ENCODE results near the gene ITGA11.

The ITGA11 gene

DNA sequence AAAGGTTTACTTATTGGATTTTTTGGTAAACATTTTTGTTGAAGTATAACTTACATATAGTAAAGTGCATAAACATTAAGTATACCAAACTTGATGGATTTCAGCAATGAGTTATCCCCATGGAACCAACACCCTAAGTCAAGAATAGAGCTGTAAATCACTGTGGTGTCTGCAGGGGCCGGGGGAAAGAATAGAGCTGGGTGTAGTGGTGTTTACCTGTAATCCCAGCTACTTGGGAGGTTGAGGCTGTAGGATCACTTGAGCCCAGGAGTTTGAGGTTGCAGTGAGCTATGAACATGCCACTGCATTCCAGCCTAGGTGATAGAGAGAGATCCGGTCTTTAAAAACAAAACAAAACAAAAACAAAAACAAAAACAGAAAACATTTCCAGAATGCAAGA lies 167.7 kb downstream of the ITGA11 start:
- no peak overlapping the region for H3K4me3 ChIP-seq (ENCODE audit: low read depth, low read length)
- DNase-seq (ENCODE audit: low read depth) = no peak

DNA sequence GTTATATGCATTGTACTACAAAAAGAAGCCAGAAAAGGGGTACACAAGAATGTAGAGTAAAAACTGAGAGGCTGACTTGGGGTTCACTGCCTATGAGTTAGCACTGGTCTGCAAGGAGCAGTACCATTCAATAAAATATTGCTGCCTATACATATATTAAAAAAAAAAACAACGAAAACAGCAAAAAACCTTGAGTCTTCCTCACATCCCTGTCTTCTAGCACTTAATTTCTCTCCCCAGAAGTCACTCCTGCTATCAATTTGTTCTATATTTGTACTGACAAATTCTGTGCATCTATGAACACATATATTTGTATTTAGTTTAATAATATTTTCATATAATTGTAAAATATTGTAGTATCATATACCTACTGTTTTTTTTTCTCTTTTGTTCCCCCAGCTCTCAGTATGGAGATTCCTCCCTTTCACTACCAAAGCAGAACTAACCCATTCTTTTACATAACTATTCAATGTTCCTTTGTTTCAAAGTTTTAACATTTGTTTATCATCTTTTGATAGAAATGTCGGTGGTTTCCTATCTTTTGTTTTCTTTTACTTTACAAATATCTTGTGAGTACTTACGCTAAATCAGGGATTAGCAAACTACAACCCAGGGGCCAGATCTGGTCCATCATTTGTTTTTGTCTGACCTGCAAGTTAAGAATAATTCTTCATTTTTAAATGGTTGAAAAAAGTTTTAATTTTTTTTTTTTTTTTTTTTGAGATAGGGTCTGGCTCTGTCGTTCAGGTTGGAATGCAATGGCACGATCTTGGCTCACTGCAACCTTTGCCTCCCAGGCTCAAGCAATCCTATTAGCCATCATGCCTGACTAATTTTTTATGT lies 169.2 kb downstream of the ITGA11 start:
- DNase-seq (ENCODE audit: low read depth) = no peak

DNA sequence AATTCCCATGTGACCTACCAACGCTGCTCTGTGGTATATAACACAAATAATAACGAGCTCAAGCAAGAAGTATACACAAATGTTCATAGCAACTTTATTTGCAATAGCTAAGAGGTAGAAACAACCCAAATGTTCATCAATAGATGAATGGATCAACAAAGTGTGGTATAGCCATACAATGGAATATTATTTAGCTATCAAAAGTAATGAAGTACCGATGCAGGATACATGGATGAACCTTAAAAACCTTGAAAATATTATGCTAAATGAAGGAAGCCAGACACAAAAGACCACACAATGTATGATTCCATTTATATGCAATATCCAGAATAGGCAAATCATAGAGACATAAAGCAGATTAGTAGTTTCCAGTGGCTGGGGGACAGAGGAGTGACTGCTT lies 170.0 kb downstream of the ITGA11 start:
- no peak overlapping the region for H3K4me3 ChIP-seq (ENCODE audit: low read depth, low read length)
- no peak for DNase-seq (ENCODE audit: low read depth)

More for the DNA sequence above, 169.2 kb downstream of the ITGA11 start:
- no peak overlapping the region for H3K4me3 ChIP-seq (ENCODE audit: low read depth, low read length)

DNA sequence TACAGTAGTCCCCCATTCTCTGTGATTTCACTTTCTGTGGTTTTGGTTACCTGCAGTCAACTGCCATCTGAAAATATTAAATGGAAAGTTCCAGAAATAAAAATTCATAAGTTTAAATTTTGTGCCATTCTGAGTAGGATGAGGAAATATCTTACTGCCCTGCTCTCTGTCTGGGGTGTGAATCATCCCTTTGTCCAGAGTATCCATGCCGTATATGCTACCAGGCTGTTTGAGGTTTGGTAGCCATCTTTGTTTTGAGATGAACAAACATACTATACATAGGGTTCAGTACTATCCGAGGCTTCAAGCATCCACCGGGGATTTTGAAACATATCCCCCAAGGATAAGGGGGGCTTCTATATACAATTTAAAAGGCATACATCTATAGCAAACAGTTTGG lies 170.7 kb downstream of the ITGA11 start:
- no peak for DNase-seq (ENCODE audit: low read depth)
- no peak overlapping the region for H3K4me3 ChIP-seq (ENCODE audit: low read depth, low read length)

DNA sequence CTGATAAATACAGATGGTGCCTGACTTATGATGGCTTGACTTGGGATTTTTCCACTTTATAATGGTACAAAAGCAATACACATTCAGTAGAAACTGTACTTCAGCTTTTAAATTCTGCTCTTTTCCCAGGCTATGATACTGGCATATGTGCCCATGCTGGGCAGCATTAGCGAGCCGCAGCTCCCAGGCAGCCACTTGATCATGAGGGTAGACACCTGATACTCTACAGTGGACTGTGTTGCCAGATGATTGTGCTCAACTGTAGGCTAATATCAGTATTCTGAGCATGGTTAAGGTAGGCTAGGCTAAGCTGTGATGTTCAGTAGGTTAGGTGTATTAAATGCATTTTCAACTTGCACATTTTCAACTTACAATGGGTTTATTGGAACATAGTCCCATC lies 172.1 kb downstream of the ITGA11 start:
- DNase-seq (ENCODE audit: low read depth) = no peak
- H3K4me3 ChIP-seq (ENCODE audit: low read depth, low read length) = no peak overlapping the region

DNA sequence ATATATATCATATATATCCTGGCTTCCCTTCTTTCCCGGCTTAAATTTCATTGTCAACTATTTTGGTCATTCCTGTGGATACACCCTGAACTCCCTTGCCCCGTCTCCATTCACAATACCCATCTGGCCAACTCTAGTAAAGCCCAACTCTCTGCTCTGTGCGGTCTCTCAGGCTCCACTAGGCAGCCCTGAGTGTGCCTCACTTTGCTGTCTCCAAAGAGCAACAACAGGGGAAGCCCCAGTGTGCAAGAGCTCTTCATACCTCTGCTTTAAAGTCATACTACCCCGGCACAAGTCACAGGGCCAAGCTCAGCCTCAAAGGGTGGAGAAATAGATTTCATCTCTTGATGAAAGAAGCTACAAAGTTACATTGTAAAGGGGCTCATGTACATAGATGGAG lies 173.3 kb downstream of the ITGA11 start:
- no peak overlapping the region for H3K4me3 ChIP-seq (ENCODE audit: low read depth, low read length)
- DNase-seq (ENCODE audit: low read depth) = no peak

DNA sequence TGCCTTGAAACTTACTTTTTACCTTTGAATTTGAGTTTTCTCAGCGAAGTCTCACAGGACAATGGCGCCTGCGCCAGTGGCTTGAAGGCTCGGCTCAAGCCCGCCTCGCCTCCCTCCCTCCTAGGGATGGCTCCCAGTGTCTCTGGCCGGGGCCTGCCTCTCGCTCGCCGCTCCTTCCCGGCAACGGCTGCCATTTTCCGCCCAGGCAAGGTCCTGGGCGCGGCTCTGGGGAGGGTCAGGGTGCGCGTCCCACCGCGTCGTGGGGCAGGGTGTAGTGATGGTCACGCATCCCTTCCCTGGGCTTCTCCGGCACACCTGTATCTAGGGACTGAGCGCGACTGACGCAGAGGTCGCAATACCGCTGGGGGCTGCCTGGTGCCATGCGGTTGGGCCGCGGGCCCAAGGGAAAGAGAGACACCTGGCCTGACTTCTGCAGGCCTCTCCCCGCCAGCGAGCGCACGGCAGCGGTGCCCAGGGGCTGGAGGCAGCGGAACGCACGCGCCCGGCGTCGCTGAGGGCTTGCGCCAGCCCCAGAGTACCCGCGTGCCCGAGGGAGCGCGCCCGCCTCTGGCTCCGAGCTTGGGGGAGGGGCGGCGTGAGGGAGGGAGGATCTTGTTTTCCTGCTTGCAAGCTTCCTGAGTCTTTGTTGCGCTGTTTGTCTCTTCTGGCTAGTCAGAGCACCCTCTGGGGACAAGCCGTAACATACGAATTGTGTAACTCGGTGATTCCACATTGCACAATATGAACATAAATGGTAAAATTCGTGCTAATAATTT lies 175.1 kb downstream of the ITGA11 start:
- H3K4me3 ChIP-seq (ENCODE audit: low read depth, low read length) = peak overlapping the region; percentile 55
- DNase-seq (ENCODE audit: low read depth) = peak; percentile 90

DNA sequence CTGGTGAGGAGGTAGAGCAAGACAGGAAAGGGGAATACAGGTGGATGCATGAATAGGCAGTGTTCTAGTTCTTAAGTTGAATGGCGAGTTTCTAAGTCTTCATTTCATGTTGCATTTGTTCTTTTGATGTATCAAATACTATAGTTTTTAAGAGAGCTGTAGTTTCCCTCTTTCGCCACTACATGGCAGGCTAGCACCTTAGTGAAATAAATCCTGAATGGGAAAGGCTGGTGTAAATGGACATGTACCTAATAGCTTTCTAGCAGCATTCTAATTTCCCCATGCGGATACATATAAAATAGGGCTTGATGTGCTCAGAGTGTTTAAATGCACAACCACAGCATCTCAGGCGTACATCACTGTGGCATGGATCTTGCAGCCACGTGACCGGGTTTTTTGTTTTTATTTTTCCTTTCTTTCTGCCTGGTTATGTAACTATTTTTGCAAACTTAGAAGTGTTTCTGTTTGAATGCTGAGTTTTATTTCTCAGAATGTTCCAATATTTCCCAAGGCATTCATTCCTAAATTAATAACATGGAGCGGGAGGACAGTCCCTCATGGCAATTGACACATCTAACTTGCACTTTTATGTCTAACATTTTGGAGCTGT lies 178.9 kb downstream of the ITGA11 start:
- peak; percentile 54 for DNase-seq (ENCODE audit: low read depth)
- no peak overlapping the region for H3K4me3 ChIP-seq (ENCODE audit: low read depth, low read length)

DNA sequence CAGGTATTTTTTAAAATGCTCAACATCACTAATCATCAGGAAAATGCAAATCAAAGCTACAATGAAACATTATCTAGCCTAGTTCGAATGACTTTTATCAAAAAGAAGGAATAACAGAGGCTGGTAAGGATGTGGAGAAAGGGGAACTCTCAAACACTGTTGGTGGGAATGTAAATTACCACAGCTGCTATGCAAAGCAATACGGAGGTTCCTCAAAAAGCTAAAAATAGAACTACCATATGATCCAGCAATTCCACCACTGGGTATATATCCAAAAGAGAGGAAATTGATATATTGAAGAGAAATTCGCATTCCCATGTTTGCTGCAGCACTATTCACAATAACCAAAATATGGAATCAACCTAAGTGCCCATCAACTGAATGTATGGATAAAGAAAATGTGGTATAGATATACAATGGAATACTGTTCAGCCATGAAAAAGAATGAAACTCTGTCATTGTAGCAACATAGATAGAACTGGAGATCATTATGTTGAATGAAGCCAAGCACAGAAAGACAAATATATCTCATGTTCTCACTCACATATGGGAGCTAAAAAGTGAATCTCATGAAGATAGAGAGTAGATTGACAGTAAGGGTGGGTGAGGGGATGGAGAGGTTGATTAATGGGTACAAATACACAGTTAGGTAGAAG lies 182.8 kb downstream of the ITGA11 start:
- no peak overlapping the region for H3K4me3 ChIP-seq (ENCODE audit: low read depth, low read length)
- no peak for DNase-seq (ENCODE audit: low read depth)
